B cell (primary cell): Measurements from ENCODE around the gene EPHB4. TPM values are rescaled to one million over a fixed set of nuclear protein-coding genes. Genes with fewer than 3 reads are reported as not detected.

Experiments used
- ATAC-seq: fragments of 200-7000 bp; cut with Tn5 transposase; one replicate; pipeline ENCODE4 v1.10.0; 2021; ENCODE audit warnings: low read depth, mild to moderate bottlenecking, moderate number of reproducible peaks, moderate library complexity
- CTCF ChIA-PET: fragments of 350-600 bp; sonication (Branson Sonifier 250); formaldehyde crosslinking; loops from one replicate; lab custom pipeline; 2021; ENCODE audit warnings: antibody characterized with exemption, inconsistent platforms; lab: Charles Lee
- POLR2A ChIA-PET: fragments of 350-600 bp; sonication (Branson Sonifier 250); formaldehyde crosslinking; loops from one replicate; lab custom pipeline; 2021; ENCODE audit warnings: antibody characterized with exemption; lab: Charles Lee
- DNase-seq: peaks from one replicate; pipeline ENCODE4 v3.0.0; 2013
- H2AFZ ChIP-seq: 2 replicates; pipeline ENCODE4 v1.6.1; 2012; ENCODE audit warnings: mild to moderate bottlenecking, low read depth, low read length; ENCODE audit not compliant: insufficient read depth, poor library complexity, severe bottlenecking
- H3K27ac ChIP-seq, 2 donors: 1 replicate in 1 of 2; 2 replicates in 1 of 2; pipeline ENCODE4 v1.5.1; 2012 to 2013; ENCODE audit warnings: low read length in 2 of 2, mild to moderate bottlenecking in 2 of 2, moderate library complexity in 1 of 2
- H3K27me3 ChIP-seq, 4 experiments: fragments of 200-600 bp in 1 of 4; sonication (generic) in 1 of 4; replicated peaks in 1 of 4; 1 replicate in 2 of 4; 2 replicates in 2 of 4; pipeline versions ENCODE4 v1.6.1 to v1.7.0; 2013 to 2016; ENCODE audit warnings: low read length in 3 of 4, mild to moderate bottlenecking in 2 of 4, mixed read lengths in 1 of 4, moderate library complexity in 1 of 4; ENCODE audit not compliant: insufficient read depth in 4 of 4, control insufficient read depth in 3 of 4; ENCODE audit errors: control extremely low read depth in 1 of 4
- H3K36me3 ChIP-seq, 2 experiments: replicated peaks in 1 of 2; 1 replicate in 1 of 2; 2 replicates in 1 of 2; pipeline versions ENCODE4 v1.6.1 to v1.7.1; 2013; ENCODE audit warnings: low read length in 1 of 2; ENCODE audit not compliant: insufficient read depth in 2 of 2, control insufficient read depth in 1 of 2; ENCODE audit errors: control extremely low read depth in 1 of 2, extremely low read depth in 1 of 2
- H3K4me1 ChIP-seq, 2 donors: fragments of 200-600 bp in 1 of 2; sonication (generic) in 1 of 2; 1 replicate in 1 of 2; 2 replicates in 1 of 2; pipeline versions ENCODE4 v1.5.1 to v1.6.1; 2013 to 2017; ENCODE audit warnings: low read length in 2 of 2; ENCODE audit not compliant: control insufficient read depth in 2 of 2, insufficient read depth in 2 of 2
- H3K4me2 ChIP-seq: replicated peaks from 2 replicates; pipeline ENCODE3; 2012; ENCODE audit warnings: mild to moderate bottlenecking, low read depth, low read length; ENCODE audit not compliant: poor library complexity, severe bottlenecking
- H3K4me3 ChIP-seq, 5 experiments: fragments of 200-600 bp in 1 of 5; sonication (generic) in 1 of 5; 1 replicate in 3 of 5; 2 replicates in 2 of 5; pipeline versions ENCODE4 v1.5.1 to v1.7.0; 2011 to 2016; ENCODE audit warnings: low read length in 4 of 5, mild to moderate bottlenecking in 4 of 5, low read depth in 2 of 5, control low read depth in 1 of 5, moderate library complexity in 1 of 5; ENCODE audit not compliant: insufficient read depth in 1 of 5; ENCODE audit errors: control extremely low read depth in 1 of 5, extremely low read depth in 1 of 5
- H3K79me2 ChIP-seq: fragments of 200-600 bp; sonication (generic); one replicate; pipeline ENCODE4 v1.6.0; 2016; ENCODE audit warnings: low read length; ENCODE audit not compliant: control insufficient read depth, insufficient read depth
- H3K9ac ChIP-seq: fragments of 200-600 bp; sonication (generic); 2 replicates; pipeline ENCODE4 v1.6.1; 2017; ENCODE audit warnings: mild to moderate bottlenecking, low read length, moderate library complexity
- H3K9me3 ChIP-seq, 3 donors: one replicate each; pipeline versions ENCODE4 v1.6.1 to v1.7.1; 2013; ENCODE audit warnings: low read length in 2 of 3; ENCODE audit not compliant: control insufficient read depth in 2 of 3, insufficient read depth in 1 of 3; ENCODE audit errors: control extremely low read depth in 1 of 3
- H4K20me1 ChIP-seq: 2 replicates; pipeline ENCODE4 v1.6.0; 2012; ENCODE audit warnings: mild to moderate bottlenecking, low read length; ENCODE audit not compliant: insufficient read depth, control insufficient read depth, poor library complexity, severe bottlenecking
- H3K27ac Mint-ChIP-seq: one replicate; pipeline ENCODE4 v1.8.0; 2021; ENCODE audit warnings: mixed read lengths
- H3K27me3 Mint-ChIP-seq: one replicate; pipeline ENCODE4 v1.8.0; 2021; ENCODE audit warnings: mixed read lengths
- H3K4me1 Mint-ChIP-seq: one replicate; pipeline ENCODE4 v1.8.0; 2021; ENCODE audit warnings: mixed read lengths
- H3K4me3 Mint-ChIP-seq: one replicate; pipeline ENCODE4 v1.8.0; 2021; ENCODE audit warnings: mixed read lengths
- H3K9me3 Mint-ChIP-seq: one replicate; pipeline ENCODE4 v1.8.0; 2022; ENCODE audit warnings: mixed read lengths; ENCODE audit not compliant: insufficient read depth
- EZH2 ChIP-seq: IDR thresholded peaks from 2 replicates; pipeline ENCODE4 v1.6.1; 2012; ENCODE audit warnings: borderline replicate concordance, low read depth, mild to moderate bottlenecking, moderate library complexity, low read length; ENCODE audit not compliant: insufficient read depth, poor library complexity, severe bottlenecking
- WGBS: methylation state at CpG from one replicate; pipeline ENCODE4 v1.1.5; 2013; ENCODE audit warnings: missing lambda C conversion rate; ENCODE audit not compliant: insufficient coverage; 5-methylcytosine and 5-hydroxymethylcytosine counted together
- intact Hi-C: fragments of 100-400 bp; cut with micrococcal nuclease; formaldehyde crosslinking; loops from one replicate; pipeline ENCODE4 v1.10.0; 2022
- polyA plus RNA-seq: library from polyadenylated mRNA; depleted of rRNA; stranded (reverse); fragments of >200 nt; gene quantifications from 2 replicates; pipeline ENCODE4 v1.2.3, GENCODE V29; 2012
- total RNA-seq, 2 donors: library from RNA; stranded (reverse); fragments of 120-200 nt in 1 of 2; gene quantifications; 1 replicate in 1 of 2; 2 replicates in 1 of 2; pipeline versions ENCODE4 v1.2.3 to v1.2.4, GENCODE V29; 2013 to 2022
- TF ChIP-seq, protein P1 (sequence below): fragments of 200-600 bp; IDR thresholded peaks from one replicate; pipeline ENCODE4 v1.8.0; 2022; ENCODE audit warnings: antibody characterized with exemption, mild to moderate bottlenecking

Gene EPHB4
- total and polyA plus RNA-seq, 2 donors (not counting 1 experiment from before 2014, with no cell fraction given): 3.9 to 12.0 TPM

DNA sequence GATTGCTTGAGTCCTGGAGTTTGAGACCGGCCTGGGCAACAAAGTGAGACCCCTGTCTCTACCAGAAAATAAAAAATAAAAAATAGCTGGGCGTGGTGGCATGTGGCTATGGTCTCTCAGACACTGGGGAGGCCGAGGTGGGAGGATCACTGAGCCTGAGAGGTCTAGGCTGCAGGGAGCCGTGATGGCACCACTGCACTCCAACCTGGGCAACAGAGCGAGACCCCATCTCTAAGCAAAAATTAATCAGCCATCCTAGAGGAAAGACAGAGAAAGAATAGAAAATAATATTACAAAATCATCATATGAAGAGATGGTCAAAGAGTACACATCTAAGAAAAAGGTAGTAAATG is 4.9 kb upstream of the EPHB4 start:
- Histone ChIP-seq H3K79me2 (no peaks in the 10 kb centered on the region), H3K4me1 (peaks cover 16 to 26% of the 10 kb centered on the region in 2 donors), H3K27ac (no peak overlapping the region), H3K9ac (no peak overlapping the region), H3K4me3 (no peak overlapping the region), H3K36me3 (no peaks in the 10 kb centered on the region), H3K4me2 (no peak overlapping the region), H3K9me3 (peaks cover 0 to 4% (median 0%) of the 10 kb centered on the region in 3 donors), H2AFZ (no peak overlapping the region), H3K27me3 (peaks cover 0 to 28% (median 13%) of the 10 kb centered on the region in 4 experiments), H4K20me1 (no peaks in the 10 kb centered on the region)
- H3K27ac Mint-ChIP-seq: no peak overlapping the region
- ATAC-seq (no peak), DNase-seq (no peak)
- peaks cover 24% of the 10 kb centered on the region for H3K27me3 Mint-ChIP-seq
- ChIA-PET POLR2A (interaction anchor here (0.6 kb wide), 1 partner anchor 12 kb away, joined by 3 read pairs; no protein-coding TSS in a partner anchor), CTCF (no interaction called here)
- intact Hi-C loops: no loop called here
- H3K9me3 Mint-ChIP-seq: no peaks in the 10 kb centered on the region
- whole genome bisulfite sequencing: no CpG with 5 or more reads among the region's 5 CpGs
- TF ChIP-seq, protein P1, sequence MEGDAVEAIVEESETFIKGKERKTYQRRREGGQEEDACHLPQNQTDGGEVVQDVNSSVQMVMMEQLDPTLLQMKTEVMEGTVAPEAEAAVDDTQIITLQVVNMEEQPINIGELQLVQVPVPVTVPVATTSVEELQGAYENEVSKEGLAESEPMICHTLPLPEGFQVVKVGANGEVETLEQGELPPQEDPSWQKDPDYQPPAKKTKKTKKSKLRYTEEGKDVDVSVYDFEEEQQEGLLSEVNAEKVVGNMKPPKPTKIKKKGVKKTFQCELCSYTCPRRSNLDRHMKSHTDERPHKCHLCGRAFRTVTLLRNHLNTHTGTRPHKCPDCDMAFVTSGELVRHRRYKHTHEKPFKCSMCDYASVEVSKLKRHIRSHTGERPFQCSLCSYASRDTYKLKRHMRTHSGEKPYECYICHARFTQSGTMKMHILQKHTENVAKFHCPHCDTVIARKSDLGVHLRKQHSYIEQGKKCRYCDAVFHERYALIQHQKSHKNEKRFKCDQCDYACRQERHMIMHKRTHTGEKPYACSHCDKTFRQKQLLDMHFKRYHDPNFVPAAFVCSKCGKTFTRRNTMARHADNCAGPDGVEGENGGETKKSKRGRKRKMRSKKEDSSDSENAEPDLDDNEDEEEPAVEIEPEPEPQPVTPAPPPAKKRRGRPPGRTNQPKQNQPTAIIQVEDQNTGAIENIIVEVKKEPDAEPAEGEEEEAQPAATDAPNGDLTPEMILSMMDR: no peak
- TF ChIP-seq EZH2: no peak
- no peak overlapping the region for H3K4me3 Mint-ChIP-seq
- peaks cover 21% of the 10 kb centered on the region for H3K4me1 Mint-ChIP-seq

DNA sequence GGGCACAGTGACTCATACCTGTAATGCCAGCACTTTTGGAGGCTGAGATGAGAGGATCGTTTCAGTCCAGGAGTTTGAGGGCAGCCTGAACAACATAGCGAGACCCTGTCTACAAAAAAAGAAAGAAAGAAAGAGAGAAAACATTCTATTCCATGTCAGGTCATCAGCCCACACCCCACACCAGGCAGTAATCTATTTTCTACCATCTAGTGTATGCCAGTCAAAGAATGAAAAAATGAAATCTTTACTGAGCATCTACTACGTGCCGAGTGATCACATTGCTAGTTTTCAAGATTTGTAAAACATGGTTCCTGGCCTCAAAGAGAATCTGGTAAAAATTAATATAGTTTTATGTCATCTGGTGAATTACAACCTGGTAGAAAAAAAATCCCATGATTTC is 3.1 kb upstream of the EPHB4 start:
- H3K27ac ChIP-seq: no peak overlapping the region
- TF ChIP-seq EZH2: no peak
- TF ChIP-seq, protein P1: no peak
- WGBS: no CpG with 5 or more reads among the region's 4 CpGs
- no peak for ATAC-seq
- H3K79me2 ChIP-seq: no peaks in the 10 kb centered on the region
- intact Hi-C loops: no loop called here
- DNase-seq: no peak
- H3K36me3 ChIP-seq: no peaks in the 10 kb centered on the region
- CTCF ChIA-PET: no interaction called here
- H3K27ac Mint-ChIP-seq: no peak overlapping the region
- H3K4me3 Mint-ChIP-seq: no peak overlapping the region
- peaks cover 0 to 4% (median 0%) of the 10 kb centered on the region in 3 donors for H3K9me3 ChIP-seq
- POLR2A ChIA-PET: no interaction called here
- no peaks in the 10 kb centered on the region for H3K9me3 Mint-ChIP-seq
- H3K4me1 Mint-ChIP-seq: peaks cover 20% of the 10 kb centered on the region
- H3K4me3 ChIP-seq: no peak overlapping the region
- peaks cover 26 to 27% of the 10 kb centered on the region in 2 donors for H3K4me1 ChIP-seq
- H3K27me3 Mint-ChIP-seq: peaks cover 36% of the 10 kb centered on the region
- H2AFZ ChIP-seq: no peak overlapping the region
- H3K27me3 ChIP-seq: peaks cover 0 to 44% (median 22%) of the 10 kb centered on the region in 4 experiments
- no peaks in the 10 kb centered on the region for H4K20me1 ChIP-seq
- H3K4me2 ChIP-seq: no peak overlapping the region
- H3K9ac ChIP-seq: no peak overlapping the region
